DND-41 (cell line): Measurements from ENCODE around the gene PLGRKT.

Experiments
- EZH2 ChIP-seq: IDR thresholded peaks from 3 replicates; pipeline ENCODE4 v1.6.1; 2012; ENCODE audit warnings: borderline replicate concordance, low read depth, mild to moderate bottlenecking, moderate library complexity, low read length, inconsistent platforms; ENCODE audit not compliant: severe bottlenecking
- TF ChIP-seq, protein P1 (sequence below): IDR thresholded peaks from 2 replicates; pipeline ENCODE4 v1.5.1; 2012; ENCODE audit warnings: borderline replicate concordance, low read length, moderate library complexity, mild to moderate bottlenecking; ENCODE audit not compliant: poor library complexity, severe bottlenecking; ENCODE audit errors: extremely low read depth

- TF ChIP-seq, protein P1, sequence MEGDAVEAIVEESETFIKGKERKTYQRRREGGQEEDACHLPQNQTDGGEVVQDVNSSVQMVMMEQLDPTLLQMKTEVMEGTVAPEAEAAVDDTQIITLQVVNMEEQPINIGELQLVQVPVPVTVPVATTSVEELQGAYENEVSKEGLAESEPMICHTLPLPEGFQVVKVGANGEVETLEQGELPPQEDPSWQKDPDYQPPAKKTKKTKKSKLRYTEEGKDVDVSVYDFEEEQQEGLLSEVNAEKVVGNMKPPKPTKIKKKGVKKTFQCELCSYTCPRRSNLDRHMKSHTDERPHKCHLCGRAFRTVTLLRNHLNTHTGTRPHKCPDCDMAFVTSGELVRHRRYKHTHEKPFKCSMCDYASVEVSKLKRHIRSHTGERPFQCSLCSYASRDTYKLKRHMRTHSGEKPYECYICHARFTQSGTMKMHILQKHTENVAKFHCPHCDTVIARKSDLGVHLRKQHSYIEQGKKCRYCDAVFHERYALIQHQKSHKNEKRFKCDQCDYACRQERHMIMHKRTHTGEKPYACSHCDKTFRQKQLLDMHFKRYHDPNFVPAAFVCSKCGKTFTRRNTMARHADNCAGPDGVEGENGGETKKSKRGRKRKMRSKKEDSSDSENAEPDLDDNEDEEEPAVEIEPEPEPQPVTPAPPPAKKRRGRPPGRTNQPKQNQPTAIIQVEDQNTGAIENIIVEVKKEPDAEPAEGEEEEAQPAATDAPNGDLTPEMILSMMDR, result no peak
- no peak for TF ChIP-seq EZH2
Observed at GRCh38 chr9:5310851-5311250, 126.9 kb downstream of the PLGRKT start.
